H1 (cell line): Measurements from ENCODE around the gene ZBTB2. TPM values are rescaled to one million over a fixed set of nuclear protein-coding genes. Genes with fewer than 3 reads are reported as not detected.
"Not testable (repeated sequence)": the region's sequence is repeated elsewhere in the genome, so short reads cannot be mapped to it uniquely, and the experiment has no call there.

Experiments used
- CTCF ChIA-PET: fragments of 300-600 bp; sonication (Branson Sonifier 250); formaldehyde crosslinking; loops from one replicate; lab custom pipeline; 2021; ENCODE audit not compliant: partially characterized antibody; lab: Charles Lee
- POLR2A ChIA-PET: fragments of 300-600 bp; sonication (Branson Sonifier 250); formaldehyde crosslinking; loops from one replicate; lab custom pipeline; 2021; ENCODE audit warnings: inconsistent platforms; ENCODE audit not compliant: partially characterized antibody; lab: Charles Lee
- DNase-seq, 2 experiments: peaks; one replicate each; pipeline versions ENCODE4 v3.0.0 to v3.0.0-alpha.2; 2010 to 2022; ENCODE audit warnings: low spot score in 2 of 2, low read depth in 1 of 2, mixed read lengths in 1 of 2
- FAIRE-seq: peaks from 2 replicates; lab custom pipeline; 2011; peaks lifted over from hg19 to GRCh38; lab: Jason Lieb, UNC
- H2AFZ ChIP-seq: 2 replicates; pipeline ENCODE4 v1.8.1; 2012; ENCODE audit warnings: low read length, inconsistent platforms
- H2AK5ac ChIP-seq: 2 replicates; pipeline ENCODE4 v1.6.1; 2013; ENCODE audit warnings: low read depth, low read length
- H2BK120ac ChIP-seq: replicated peaks from 2 replicates; pipeline ENCODE3; 2013; ENCODE audit warnings: low read depth, low read length, inconsistent platforms
- H2BK12ac ChIP-seq: 2 replicates; pipeline ENCODE4 v1.6.1; 2013; ENCODE audit warnings: low read depth, low read length
- H2BK15ac ChIP-seq: 2 replicates; pipeline ENCODE4 v1.6.1; 2013; ENCODE audit warnings: low read length
- H2BK20ac ChIP-seq: 2 replicates; pipeline ENCODE4 v1.6.1; 2013; ENCODE audit warnings: low read length
- H2BK5ac ChIP-seq: 2 replicates; pipeline ENCODE4 v1.6.1; 2013; ENCODE audit warnings: low read depth, low read length
- H3K14ac ChIP-seq: 2 replicates; pipeline ENCODE4 v1.6.1; 2013; ENCODE audit warnings: inconsistent platforms; ENCODE audit not compliant: insufficient read length
- H3K18ac ChIP-seq: 2 replicates; pipeline ENCODE4 v1.6.1; 2013; ENCODE audit warnings: low read length; ENCODE audit errors: extremely low read depth
- H3K23ac ChIP-seq: 2 replicates; pipeline ENCODE4 v1.6.1; 2013; ENCODE audit warnings: inconsistent platforms; ENCODE audit not compliant: insufficient read length
- H3K23me2 ChIP-seq: 2 replicates; pipeline ENCODE4 v1.6.1; 2013; ENCODE audit warnings: low read depth, low read length
- H3K27ac ChIP-seq: 2 replicates; pipeline ENCODE4 v1.6.1; 2011; ENCODE audit warnings: low read depth, low read length, inconsistent platforms
- H3K27me3 ChIP-seq, 4 experiments: replicated peaks in 1 of 4; 1 replicate in 1 of 4; 2 replicates in 3 of 4; pipeline versions ENCODE4 v1.6.1 to v1.8.1; 2011 to 2013; ENCODE audit warnings: low read length in 3 of 4, mild to moderate bottlenecking in 3 of 4, inconsistent platforms in 2 of 4, mixed read lengths in 2 of 4, moderate library complexity in 1 of 4; ENCODE audit not compliant: control insufficient read depth in 3 of 4, insufficient read depth in 3 of 4; ENCODE audit errors: extremely low read depth in 1 of 4
- H3K36me3 ChIP-seq, 4 experiments: 2 replicates each; pipeline versions ENCODE4 v1.6.1 to v1.8.1; 2011 to 2013; ENCODE audit warnings: mild to moderate bottlenecking in 4 of 4, low read length in 3 of 4, moderate library complexity in 2 of 4, control low read depth in 1 of 4, inconsistent platforms in 1 of 4; ENCODE audit not compliant: insufficient read depth in 4 of 4, control insufficient read depth in 2 of 4
- H3K4ac ChIP-seq: replicated peaks from 2 replicates; pipeline ENCODE3; 2013; ENCODE audit warnings: low read length, low read depth, mixed read lengths, inconsistent platforms; ENCODE audit not compliant: insufficient read length
- H3K4me1 ChIP-seq, 4 experiments: replicated peaks in 1 of 4; 1 replicate in 1 of 4; 2 replicates in 3 of 4; pipeline versions ENCODE4 v1.6.1 to v1.8.1; 2011 to 2013; ENCODE audit warnings: low read length in 3 of 4, inconsistent platforms in 2 of 4, mixed read lengths in 1 of 4; ENCODE audit not compliant: insufficient read depth in 4 of 4, control insufficient read depth in 3 of 4
- H3K4me2 ChIP-seq, 2 experiments: 2 replicates each; pipeline versions ENCODE4 v1.6.1 to v1.8.1; 2011 to 2013; ENCODE audit warnings: low read depth in 2 of 2, low read length in 2 of 2, control low read depth in 1 of 2, inconsistent platforms in 1 of 2, mild to moderate bottlenecking in 1 of 2; ENCODE audit not compliant: insufficient read depth in 1 of 2
- H3K4me3 ChIP-seq, 4 experiments: fragments of 200-600, 300-600 bp in 1 of 4; sonication (generic), shearing (Covaris generic), sonication (Bioruptor Twin) in 1 of 4; 2 replicates each; pipeline versions ENCODE4 v1.5.1 to v1.8.1; 2011 to 2016; ENCODE audit warnings: low read length in 4 of 4, low read depth in 3 of 4, control low read depth in 2 of 4, inconsistent platforms in 2 of 4, mild to moderate bottlenecking in 2 of 4, mixed read lengths in 1 of 4, moderate library complexity in 1 of 4; ENCODE audit not compliant: insufficient read depth in 2 of 4; ENCODE audit errors: extremely low read depth in 1 of 4
- H3K56ac ChIP-seq: replicated peaks from 2 replicates; pipeline ENCODE3; 2013; ENCODE audit warnings: low read depth, mild to moderate bottlenecking, mixed read lengths, low read length, inconsistent platforms; ENCODE audit not compliant: insufficient read length
- H3K79me1 ChIP-seq: 2 replicates; pipeline ENCODE4 v1.6.1; 2013; ENCODE audit warnings: low read depth, low read length, control low read depth
- H3K79me2 ChIP-seq, 2 experiments: 2 replicates each; pipeline versions ENCODE4 v1.6.1 to v1.8.1; 2012 to 2013; ENCODE audit warnings: low read length in 2 of 2, mild to moderate bottlenecking in 2 of 2, inconsistent platforms in 1 of 2; ENCODE audit not compliant: insufficient read depth in 2 of 2, control insufficient read depth in 1 of 2
- H3K9ac ChIP-seq, 4 experiments: replicated peaks in 1 of 4; 1 replicate in 1 of 4; 2 replicates in 3 of 4; pipeline versions ENCODE4 v1.6.1 to v1.8.1; 2011 to 2013; ENCODE audit warnings: low read depth in 3 of 4, low read length in 3 of 4, control low read depth in 2 of 4, mild to moderate bottlenecking in 2 of 4, moderate library complexity in 2 of 4, inconsistent platforms in 1 of 4; ENCODE audit errors: extremely low read depth in 1 of 4
- H3K9me3 ChIP-seq, 2 experiments: 2 replicates each; pipeline versions ENCODE4 v1.6.1 to v1.8.1; 2012 to 2013; ENCODE audit warnings: mild to moderate bottlenecking in 2 of 2, moderate library complexity in 2 of 2, control low read depth in 1 of 2, inconsistent platforms in 1 of 2, low read depth in 1 of 2, low read length in 1 of 2, mixed read lengths in 1 of 2; ENCODE audit not compliant: insufficient read depth in 2 of 2
- H4K20me1 ChIP-seq, 2 experiments: replicated peaks in 1 of 2; 2 replicates each; pipeline versions ENCODE3 to v1.8.1; 2011 to 2013; ENCODE audit warnings: inconsistent platforms in 2 of 2, low read length in 2 of 2, mild to moderate bottlenecking in 1 of 2; ENCODE audit not compliant: insufficient read depth in 2 of 2, control insufficient read depth in 1 of 2
- H4K5ac ChIP-seq: 2 replicates; pipeline ENCODE4 v1.6.1; 2013; ENCODE audit warnings: low read length, low read depth, mixed read lengths, inconsistent platforms; ENCODE audit not compliant: insufficient read length
- H4K8ac ChIP-seq: 2 replicates; pipeline ENCODE4 v1.8.0; 2013; ENCODE audit warnings: mild to moderate bottlenecking, moderate library complexity, low read length, inconsistent platforms; ENCODE audit not compliant: insufficient read depth; ENCODE audit errors: extremely low read depth
- H4K91ac ChIP-seq: replicated peaks from 2 replicates; pipeline ENCODE3; 2013; ENCODE audit warnings: low read length, mixed read lengths, inconsistent platforms; ENCODE audit not compliant: insufficient read length
- WGBS, 2 experiments: shearing (Covaris generic) in 1 of 2; methylation state at CpG; one replicate each; pipeline versions ENCODE4 v1.1.6 to v1.1.7; 2013 to 2015; ENCODE audit warnings: low lambda C conversion rate in 2 of 2, mixed read lengths in 2 of 2, inconsistent platforms in 1 of 2, low coverage in 1 of 2, missing lambda C conversion rate in 1 of 2; ENCODE audit not compliant: insufficient replicate concordance in 2 of 2, insufficient coverage in 1 of 2, insufficient read length in 1 of 2; ENCODE audit errors: extremely low coverage in 1 of 2, missing lambda C conversion rate in 1 of 2; 5-methylcytosine and 5-hydroxymethylcytosine counted together
- polyA plus RNA-seq, 7 experiments: library from polyadenylated mRNA; depleted of rRNA in 3 of 7; stranded (reverse) in 5 of 7; unstranded in 2 of 7; fragments of >200 nt in 5 of 7; fragments of 200-250 nt in 2 of 7; gene quantifications; 1 replicate in 5 of 7; 2 replicates in 1 of 7; 4 replicates in 1 of 7; pipeline versions ENCODE4 v1.2.1 to v1.2.3, GENCODE V29; 2011 to 2013; ENCODE audit warnings: missing spikeins in 2 of 7, mixed read lengths in 2 of 7
- total RNA-seq: library from RNA; stranded (reverse); fragmentation: NEBNext Ultra II Directional; extraction: Animal tissue kit (Norgen Biotek cat#: 25700); gene quantifications from 2 replicates; pipeline ENCODE4 v1.2.1, GENCODE V29; 2021

The ZBTB2 gene
- total and polyA plus RNA-seq, 2 of the 8 experiments (the other 6 are each of a cell fraction or from before 2014, with no cell fraction given) = 16.1 to 23.7 TPM

DNA sequence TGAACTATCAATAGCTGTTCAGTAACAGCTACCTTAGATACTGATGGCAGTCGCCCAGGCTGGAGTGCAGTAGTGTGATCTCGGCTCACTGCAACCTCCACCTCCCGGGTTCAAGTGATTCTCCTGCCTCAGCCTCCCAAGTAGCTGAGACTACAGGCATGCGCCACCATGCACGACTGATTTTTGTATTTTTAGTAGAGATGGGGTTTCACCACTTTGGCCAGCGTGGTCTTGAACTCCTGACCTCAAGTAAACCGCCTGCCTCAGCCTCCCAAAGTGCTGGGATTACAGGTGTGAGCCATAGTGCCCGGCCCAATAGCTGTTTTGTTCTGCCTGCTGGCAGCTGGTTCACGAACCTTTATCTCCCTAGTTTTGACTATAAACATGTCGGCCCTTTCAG is 48.6 kb downstream of the ZBTB2 start:
- FAIRE-seq, POLR2A ChIA-PET, H4K5ac ChIP-seq, H4K8ac ChIP-seq, H2BK120ac ChIP-seq, H3K9ac ChIP-seq, H4K20me1 ChIP-seq, H3K36me3 ChIP-seq, H3K18ac ChIP-seq, H2AK5ac ChIP-seq, H2BK12ac ChIP-seq, H2AFZ ChIP-seq, H2BK20ac ChIP-seq, H3K4ac ChIP-seq, DNase-seq, H3K14ac ChIP-seq, H3K56ac ChIP-seq, H3K23ac ChIP-seq, H2BK15ac ChIP-seq, H4K91ac ChIP-seq, H3K27me3 ChIP-seq, H3K27ac ChIP-seq, H3K4me1 ChIP-seq, H3K79me2 ChIP-seq, H3K4me3 ChIP-seq, H3K79me1 ChIP-seq, H3K9me3 ChIP-seq, H3K4me2 ChIP-seq, H2BK5ac ChIP-seq, H3K23me2 ChIP-seq: not testable (repeated sequence)
- CTCF ChIA-PET = interaction anchor here (0.5 to 1.8 kb wide), 3 partner anchors 8 to 114 kb away, joined by 5 to 6 read pairs (median 5); no protein-coding TSS in a partner anchor
- WGBS, 2 experiments = 95% methylated on average over 10 of the region's 10 CpGs; no CpG with 5 or more reads in 1 of the 2 experiments
